ENCODE data around the gene FHIT. TPM values are rescaled to one million over a fixed set of nuclear protein-coding genes. Genes with fewer than 3 reads are reported as not detected.
"Not testable (repeated sequence)": the region's sequence is repeated elsewhere in the genome, so short reads cannot be mapped to it uniquely, and the experiment has no call there.

Gene FHIT
- total and polyA plus RNA-seq, 2 experiments from 2014 or later = 0.22 to 0.90 TPM

DNA sequence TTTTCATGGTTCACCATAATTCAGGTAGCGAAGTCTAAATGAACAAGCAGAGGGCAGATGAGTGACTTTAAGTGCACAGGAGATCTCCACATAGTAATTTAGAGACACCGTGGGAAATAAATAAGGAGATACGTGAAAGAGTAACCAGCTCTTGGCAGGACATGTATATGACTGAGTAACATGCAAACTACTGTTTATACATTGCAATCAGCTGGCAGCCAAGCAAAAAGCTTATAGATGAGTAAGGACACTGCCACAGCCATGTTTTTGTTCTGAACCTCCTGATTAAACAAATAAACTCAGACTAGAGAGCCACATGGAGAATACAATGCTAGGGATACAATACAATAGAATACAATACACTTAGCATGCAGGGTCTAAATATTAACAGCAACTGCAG lies 252.4 kb downstream of the FHIT start:
- Histone ChIP-seq H4K20me1 (ENCODE audit: insufficient read depth) (no peaks in the 10 kb centered on the region), H3K9me3 (ENCODE audit: low read depth) (no peaks in the 10 kb centered on the region), H3K79me2 (ENCODE audit: insufficient read depth) (no peaks in the 10 kb centered on the region), H3K9me2 (ENCODE audit: insufficient read depth) (no peaks in the 10 kb centered on the region), H2AFZ (no peak overlapping the region), H3K4me1 (ENCODE audit: insufficient read depth) (no peaks in the 10 kb centered on the region), H3K4me2 (ENCODE audit: unreplicated experiment) (no peak overlapping the region), H3K36me3 (ENCODE audit: low read depth) (no peaks in the 10 kb centered on the region), H3K27ac (no peak overlapping the region), H3K27me3 (replicated peaks; ENCODE audit: insufficient read depth) (no peaks in the 10 kb centered on the region), H3K4me3 (no peak overlapping the region), H3K9ac (no peak overlapping the region), H3F3A (ENCODE audit: insufficient read depth) (no peaks in the 10 kb centered on the region)
- TF ChIP-seq EZH2 (IDR thresholded peaks at IDR 0.05; ENCODE audit: insufficient read depth, poor library complexity, severe bottlenecking) (no peak), EZH2phosphoT487 (IDR thresholded peaks at IDR 0.05; ENCODE audit: insufficient read depth, low read depth) (no peak)
- in situ Hi-C loops (cut with MboI) = no loop called here
- no peak for DNase-seq
- WGBS, 2 experiments (ENCODE audit: low coverage in 1 of 2, low lambda C conversion rate in 2 of 2, missing lambda C conversion rate in 2 of 2) = 66 to 76% methylated on average over 3 of the region's 3 CpGs

DNA sequence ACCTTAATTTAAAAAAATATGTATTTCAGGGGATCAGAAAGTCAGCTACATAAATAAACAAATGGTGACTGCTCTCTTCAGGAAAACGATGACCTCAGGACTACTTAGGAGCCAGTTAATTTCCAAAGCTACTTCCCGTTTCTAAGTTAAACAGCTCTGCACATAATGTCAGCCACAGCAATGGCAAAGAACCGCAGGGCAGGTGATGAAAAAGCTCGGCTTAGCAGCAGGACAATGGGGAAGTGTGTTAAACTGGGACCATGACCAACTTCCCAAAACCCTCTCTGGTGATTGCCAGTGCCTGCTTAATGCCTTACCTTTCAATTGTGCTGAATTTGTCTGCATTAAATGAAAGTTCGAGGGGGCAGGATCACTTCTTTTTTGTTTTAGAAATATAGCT lies 258.9 kb downstream of the FHIT start:
- Histone ChIP-seq H3K4me3 (no peak overlapping the region), H3K9me2 (ENCODE audit: insufficient read depth) (no peaks in the 10 kb centered on the region), H3K27ac (no peak overlapping the region), H3K4me2 (ENCODE audit: unreplicated experiment) (no peak overlapping the region), H2AFZ (no peak overlapping the region), H4K20me1 (ENCODE audit: insufficient read depth) (no peaks in the 10 kb centered on the region), H3K9me3 (ENCODE audit: low read depth) (no peaks in the 10 kb centered on the region), H3K36me3 (ENCODE audit: low read depth) (no peaks in the 10 kb centered on the region), H3K79me2 (ENCODE audit: insufficient read depth) (no peaks in the 10 kb centered on the region), H3K27me3 (replicated peaks; ENCODE audit: insufficient read depth) (no peaks in the 10 kb centered on the region), H3K9ac (no peak overlapping the region), H3K4me1 (ENCODE audit: insufficient read depth) (no peaks in the 10 kb centered on the region), H3F3A (ENCODE audit: insufficient read depth) (no peaks in the 10 kb centered on the region)
- DNase-seq = no peak
- in situ Hi-C loops (cut with MboI) = no loop called here
- WGBS, 2 experiments (ENCODE audit: low coverage in 1 of 2, low lambda C conversion rate in 2 of 2, missing lambda C conversion rate in 2 of 2) = 53 to 60% methylated on average over 5 of the region's 5 CpGs
- no peak for TF ChIP-seq EZH2 (IDR thresholded peaks at IDR 0.05; ENCODE audit: insufficient read depth, poor library complexity, severe bottlenecking)
- no peak for TF ChIP-seq EZH2phosphoT487 (IDR thresholded peaks at IDR 0.05; ENCODE audit: insufficient read depth, low read depth)

DNA sequence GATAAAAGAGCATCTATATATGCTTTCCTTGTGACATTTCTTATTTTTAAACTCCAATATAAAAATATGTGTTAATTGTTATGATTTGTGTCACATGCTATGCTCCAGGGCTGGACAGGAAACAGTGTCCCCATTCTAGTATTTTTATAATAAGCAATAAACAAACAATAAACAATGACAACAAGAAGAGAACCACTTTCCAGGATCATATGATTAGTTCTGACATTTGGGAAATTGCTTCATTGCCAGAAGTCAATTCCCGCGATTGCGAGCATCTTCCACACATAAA lies 260.9 kb downstream of the FHIT start:
- no peaks in the 10 kb centered on the region for H4K20me1 ChIP-seq (ENCODE audit: insufficient read depth)
- H3K4me1 ChIP-seq (ENCODE audit: insufficient read depth) = no peaks in the 10 kb centered on the region
- WGBS, 2 experiments (ENCODE audit: low coverage in 1 of 2, low lambda C conversion rate in 2 of 2, missing lambda C conversion rate in 2 of 2) = 79 to 82% methylated on average over 3 of the region's 3 CpGs
- TF ChIP-seq EZH2 (IDR thresholded peaks at IDR 0.05; ENCODE audit: insufficient read depth, poor library complexity, severe bottlenecking) (no peak), EZH2phosphoT487 (IDR thresholded peaks at IDR 0.05; ENCODE audit: insufficient read depth, low read depth) (no peak)
- in situ Hi-C loops (cut with MboI) = no loop called here
- H3K27me3 ChIP-seq (replicated peaks; ENCODE audit: insufficient read depth) = no peaks in the 10 kb centered on the region
- H3K9me3 ChIP-seq (ENCODE audit: low read depth) = no peaks in the 10 kb centered on the region
- no peaks in the 10 kb centered on the region for H3K9me2 ChIP-seq (ENCODE audit: insufficient read depth)
- H2AFZ ChIP-seq = no peak overlapping the region
- no peak overlapping the region for H3K27ac ChIP-seq
- no peak overlapping the region for H3K4me3 ChIP-seq
- no peak for DNase-seq
- H3K4me2 ChIP-seq (ENCODE audit: unreplicated experiment) = no peak overlapping the region
- no peak overlapping the region for H3K9ac ChIP-seq
- no peaks in the 10 kb centered on the region for H3K36me3 ChIP-seq (ENCODE audit: low read depth)
- H3K79me2 ChIP-seq (ENCODE audit: insufficient read depth) = no peaks in the 10 kb centered on the region
- no peaks in the 10 kb centered on the region for H3F3A ChIP-seq (ENCODE audit: insufficient read depth)

DNA sequence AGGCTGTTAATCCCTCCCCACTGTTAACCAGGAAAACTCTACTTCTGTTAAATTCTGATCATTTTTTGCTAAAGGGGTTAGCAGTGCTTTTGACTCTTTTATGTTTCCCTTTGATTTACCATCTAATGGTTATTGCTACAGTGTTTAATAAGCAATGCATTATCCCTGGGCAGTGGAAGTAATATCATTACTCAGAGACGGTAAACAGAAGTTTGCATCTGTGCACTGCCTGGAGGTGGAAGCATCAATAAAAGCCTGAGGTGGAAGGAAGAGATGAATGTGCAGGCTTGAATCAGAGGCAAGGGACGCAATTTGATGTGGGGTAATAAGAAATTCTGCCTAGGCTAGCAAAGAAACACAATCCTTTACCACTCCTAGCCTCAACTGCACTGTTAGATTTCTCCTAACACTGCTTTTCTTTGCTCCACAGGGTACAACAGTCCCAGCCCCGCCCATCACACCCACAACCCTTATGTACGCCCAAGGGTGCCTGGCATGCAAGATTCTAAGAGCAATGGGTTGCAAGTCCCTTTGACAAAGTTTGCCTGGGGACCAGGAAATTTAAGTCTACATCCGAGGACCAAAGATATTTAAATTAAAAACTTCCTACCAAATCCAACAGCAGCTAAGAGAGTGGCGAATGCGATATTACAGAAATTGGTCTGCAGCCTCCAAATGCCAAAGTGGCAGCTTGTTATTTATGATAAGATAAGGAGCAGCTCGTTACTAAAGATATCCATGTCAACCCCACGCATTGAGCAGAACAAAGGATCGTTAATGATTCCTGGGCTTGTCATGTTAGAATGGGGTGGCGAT lies 261.4 kb downstream of the FHIT start:
- TF ChIP-seq EZH2 (IDR thresholded peaks at IDR 0.05; ENCODE audit: insufficient read depth, poor library complexity, severe bottlenecking) (no peak), EZH2phosphoT487 (IDR thresholded peaks at IDR 0.05; ENCODE audit: insufficient read depth, low read depth) (no peak)

DNA sequence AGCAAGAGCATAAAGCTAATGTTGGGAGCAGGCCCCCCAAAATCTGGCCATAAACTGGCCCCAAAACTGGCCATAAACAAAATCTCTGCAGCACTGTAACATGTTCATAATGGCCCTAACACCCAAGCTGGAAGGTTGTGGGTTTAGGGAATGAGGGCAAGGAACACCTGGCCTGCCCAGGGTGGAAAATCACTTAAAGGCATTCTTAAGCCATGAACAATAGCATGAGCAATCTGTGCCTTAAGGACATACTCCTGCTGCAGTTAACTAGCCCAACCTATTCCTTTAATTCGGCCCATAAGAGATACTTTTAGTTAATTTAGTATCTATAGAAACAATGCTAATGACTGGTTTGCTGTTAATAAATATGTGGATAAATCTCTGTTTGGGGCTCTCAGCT lies 264.1 kb downstream of the FHIT start:
- H4K20me1 ChIP-seq (ENCODE audit: insufficient read depth); in situ Hi-C loops (cut with MboI); H3K79me2 ChIP-seq (ENCODE audit: insufficient read depth); H3K4me1 ChIP-seq (ENCODE audit: insufficient read depth); H3F3A ChIP-seq (ENCODE audit: insufficient read depth); H3K9me2 ChIP-seq (ENCODE audit: insufficient read depth); H2AFZ ChIP-seq; DNase-seq; H3K9me3 ChIP-seq (ENCODE audit: low read depth); H3K27ac ChIP-seq; H3K27me3 ChIP-seq (replicated peaks; ENCODE audit: insufficient read depth); H3K4me2 ChIP-seq (ENCODE audit: unreplicated experiment); H3K9ac ChIP-seq; H3K4me3 ChIP-seq; H3K36me3 ChIP-seq (ENCODE audit: low read depth): not testable (repeated sequence)
- WGBS, 2 experiments (ENCODE audit: low coverage in 1 of 2, low lambda C conversion rate in 2 of 2, missing lambda C conversion rate in 2 of 2) = 21 to 44% methylated on average over 1 of the region's 1 CpG

More for the DNA sequence above, 261.4 kb downstream of the FHIT start:
- 30 to 31% methylated on average over 11 of the region's 11 CpGs for WGBS, 2 experiments (ENCODE audit: low coverage in 1 of 2, low lambda C conversion rate in 2 of 2, missing lambda C conversion rate in 2 of 2)
- H3K27me3 ChIP-seq (replicated peaks; ENCODE audit: insufficient read depth) = no peaks in the 10 kb centered on the region
- no peak overlapping the region for H3K27ac ChIP-seq
- no peaks in the 10 kb centered on the region for H4K20me1 ChIP-seq (ENCODE audit: insufficient read depth)
- H3K4me1 ChIP-seq (ENCODE audit: insufficient read depth) = no peaks in the 10 kb centered on the region
- no peaks in the 10 kb centered on the region for H3F3A ChIP-seq (ENCODE audit: insufficient read depth)
- in situ Hi-C loops (cut with MboI) = no loop called here
- no peaks in the 10 kb centered on the region for H3K79me2 ChIP-seq (ENCODE audit: insufficient read depth)
- no peak overlapping the region for H3K9ac ChIP-seq
- no peaks in the 10 kb centered on the region for H3K9me2 ChIP-seq (ENCODE audit: insufficient read depth)
- H2AFZ ChIP-seq = no peak overlapping the region
- DNase-seq = no peak
- H3K9me3 ChIP-seq (ENCODE audit: low read depth) = no peaks in the 10 kb centered on the region
- H3K4me3 ChIP-seq = no peak overlapping the region
- H3K4me2 ChIP-seq (ENCODE audit: unreplicated experiment) = no peak overlapping the region
- H3K36me3 ChIP-seq (ENCODE audit: low read depth) = no peaks in the 10 kb centered on the region

Measured in GM23248 (cell line).